Mononuclear cell (primary cell): Measurements from ENCODE around the gene PRXL2B. TPM values are rescaled to one million over a fixed set of nuclear protein-coding genes. Genes with fewer than 3 reads are reported as not detected.
A peak's percentile ranks its signal among the peaks of the same experiment; 100 is the strongest.

Source experiments
- H3K27me3 ChIP-seq: 2 replicates; pipeline ENCODE4 v1.6.0; 2011; ENCODE audit warnings: low read length, control low read depth; ENCODE audit not compliant: insufficient read depth
- H3K4me1 ChIP-seq: 2 replicates; pipeline ENCODE4 v1.5.1; 2011; ENCODE audit warnings: mild to moderate bottlenecking, low read length, control low read depth; ENCODE audit not compliant: insufficient read depth
- H3K4me3 ChIP-seq: 2 replicates; pipeline ENCODE4 v1.5.1; 2011; ENCODE audit warnings: mild to moderate bottlenecking, low read length, moderate library complexity
- H3K9me3 ChIP-seq: 2 replicates; pipeline ENCODE4 v1.5.1; 2011; ENCODE audit warnings: low read depth, mild to moderate bottlenecking, control low read depth, low read length
- total RNA-seq: library from RNA; depleted of rRNA; stranded (reverse); fragments of >200 nt; gene quantifications from one replicate; pipeline ENCODE4 v1.2.3, GENCODE V29; 2012

Gene PRXL2B
- total RNA-seq, 1 donor, result 4.2 TPM

GRCh38 chr1:2556678-2557481 is 29.7 kb upstream of the PRXL2B start:
- Histone ChIP-seq H3K9me3 (no peaks in the 10 kb centered on the region), H3K27me3 (no peaks in the 10 kb centered on the region), H3K4me1 (peaks cover 37% of the 10 kb centered on the region), H3K4me3 (peak overlapping the region; percentile 85)

- peak overlapping the region; percentile 85 for H3K4me3 ChIP-seq
- peaks cover 37% of the 10 kb centered on the region for H3K4me1 ChIP-seq
- H3K27me3 ChIP-seq, result no peaks in the 10 kb centered on the region
- no peaks in the 10 kb centered on the region for H3K9me3 ChIP-seq
Measured at GRCh38 chr1:2557482-2558400, 28.8 kb upstream of the PRXL2B start.

- Histone ChIP-seq H3K4me3 (no peak overlapping the region), H3K4me1 (peaks cover 37% of the 10 kb centered on the region), H3K9me3 (no peaks in the 10 kb centered on the region), H3K27me3 (no peaks in the 10 kb centered on the region)
Measured at GRCh38 chr1:2558420-2558819, 28.2 kb upstream of the PRXL2B start.

- no peaks in the 10 kb centered on the region for H3K27me3 ChIP-seq
- H3K9me3 ChIP-seq, result no peaks in the 10 kb centered on the region
- H3K4me1 ChIP-seq, result peaks cover 37% of the 10 kb centered on the region
- no peak overlapping the region for H3K4me3 ChIP-seq
Measured at GRCh38 chr1:2558861-2559260, 27.7 kb upstream of the PRXL2B start.

GRCh38 chr1:2559509-2560298 is 26.9 kb upstream of the PRXL2B start:
- Histone ChIP-seq H3K27me3 (no peaks in the 10 kb centered on the region), H3K9me3 (no peaks in the 10 kb centered on the region), H3K4me3 (no peak overlapping the region), H3K4me1 (peaks cover 33% of the 10 kb centered on the region)

- H3K27me3 ChIP-seq, result no peaks in the 10 kb centered on the region
- no peaks in the 10 kb centered on the region for H3K9me3 ChIP-seq
- peaks cover 25% of the 10 kb centered on the region for H3K4me1 ChIP-seq
- no peak overlapping the region for H3K4me3 ChIP-seq
Measured at GRCh38 chr1:2560299-2561073, 26.1 kb upstream of the PRXL2B start.

- no peaks in the 10 kb centered on the region for H3K27me3 ChIP-seq
- peaks cover 20% of the 10 kb centered on the region for H3K4me1 ChIP-seq
- no peaks in the 10 kb centered on the region for H3K9me3 ChIP-seq
- no peak overlapping the region for H3K4me3 ChIP-seq
Measured at GRCh38 chr1:2561446-2561845, 25.1 kb upstream of the PRXL2B start.

- H3K9me3 ChIP-seq, result no peaks in the 10 kb centered on the region
- no peaks in the 10 kb centered on the region for H3K27me3 ChIP-seq
- H3K4me1 ChIP-seq, result peaks cover 18% of the 10 kb centered on the region
- no peak overlapping the region for H3K4me3 ChIP-seq
Measured at GRCh38 chr1:2561898-2562895, 24.4 kb upstream of the PRXL2B start.

GRCh38 chr1:2563205-2563604 is 23.4 kb upstream of the PRXL2B start:
- Histone ChIP-seq H3K4me3 (no peak overlapping the region), H3K27me3 (no peaks in the 10 kb centered on the region), H3K9me3 (no peaks in the 10 kb centered on the region), H3K4me1 (peaks cover 8% of the 10 kb centered on the region)

GRCh38 chr1:2564006-2564814 is 22.4 kb upstream of the PRXL2B start:
- H3K9me3 ChIP-seq, result no peaks in the 10 kb centered on the region
- no peaks in the 10 kb centered on the region for H3K4me1 ChIP-seq
- no peak overlapping the region for H3K4me3 ChIP-seq
- no peaks in the 10 kb centered on the region for H3K27me3 ChIP-seq

GRCh38 chr1:2564815-2565374 is 21.7 kb upstream of the PRXL2B start:
- Histone ChIP-seq H3K27me3 (no peaks in the 10 kb centered on the region), H3K9me3 (no peaks in the 10 kb centered on the region), H3K4me1 (no peaks in the 10 kb centered on the region), H3K4me3 (no peak overlapping the region)

GRCh38 chr1:2566101-2567045 is 20.2 kb upstream of the PRXL2B start:
- no peaks in the 10 kb centered on the region for H3K4me1 ChIP-seq

More at GRCh38 chr1:2566101-2567045, 20.2 kb upstream of the PRXL2B start:
- Histone ChIP-seq H3K4me3 (no peak overlapping the region), H3K27me3 (no peaks in the 10 kb centered on the region), H3K9me3 (no peaks in the 10 kb centered on the region)
